ENCODE data around the gene PAQR5. TPM values are rescaled to one million over a fixed set of nuclear protein-coding genes. Genes with fewer than 3 reads are reported as not detected.

PAQR5 gene
- total RNA-seq, 1 experiment from 2014 or later: 3.4 TPM

- Histone ChIP-seq H3K9me3 (no peaks in the 10 kb centered on the region), H3K27me3 (replicated peaks; ENCODE audit: control insufficient read depth, insufficient read depth, low read length) (no peaks in the 10 kb centered on the region), H3K36me3 (ENCODE audit: control insufficient read depth, insufficient read depth, low read length) (no peaks in the 10 kb centered on the region; the same call in 1 of the 2 replicates), H3K4me3 (ENCODE audit: low read depth, low read length) (no peak overlapping the region), H3K4me1 (peaks cover 15% of the 10 kb centered on the region)
- Mint-ChIP-seq H3K36me3 (ENCODE audit: insufficient read depth, unreplicated experiment) (peaks cover 9% of the 10 kb centered on the region), H3K4me3 (ENCODE audit: unreplicated experiment) (no peak overlapping the region), H3K27me3 (ENCODE audit: insufficient read depth, unreplicated experiment) (no peaks in the 10 kb centered on the region), H3K9me3 (ENCODE audit: unreplicated experiment) (no peaks in the 10 kb centered on the region), H3K27ac (ENCODE audit: unreplicated experiment) (no peak overlapping the region), H3K4me1 (ENCODE audit: low read depth, unreplicated experiment) (no peaks in the 10 kb centered on the region)
- BruUV-seq (replicated peaks): no TSS peak
- ChIA-PET CTCF (no interaction called here), POLR2A (no interaction called here)
- no peak for TF ChIP-seq CTCF (IDR thresholded peaks at IDR 0.05; ENCODE audit: insufficient read depth in 1 of 2, low read depth in 1 of 2, low read length in 1 of 2, severe bottlenecking in 1 of 2, unreplicated experiment in 1 of 2)
- intact Hi-C loops (cut with micrococcal nuclease; ENCODE audit: unreplicated experiment): loop anchor here (5.0 kb wide), 1 partner anchor 353 kb away; no protein-coding TSS in a partner anchor
- DNase-seq: peak in 1 of 2 experiments; percentile 34
Measured at GRCh38 chr15:69410248-69410874, 111.6 kb downstream of the PAQR5 start.

- no peak overlapping the region for H3K4me3 ChIP-seq (ENCODE audit: low read depth, low read length)
- Mint-ChIP-seq H3K36me3 (ENCODE audit: insufficient read depth, unreplicated experiment) (peaks cover 18% of the 10 kb centered on the region), H3K4me1 (ENCODE audit: low read depth, unreplicated experiment) (no peaks in the 10 kb centered on the region), H3K9me3 (ENCODE audit: unreplicated experiment) (no peaks in the 10 kb centered on the region), H3K27me3 (ENCODE audit: insufficient read depth, unreplicated experiment) (no peaks in the 10 kb centered on the region), H3K27ac (ENCODE audit: unreplicated experiment) (no peak overlapping the region), H3K4me3 (ENCODE audit: unreplicated experiment) (no peak overlapping the region)
- intact Hi-C loops (cut with micrococcal nuclease; ENCODE audit: unreplicated experiment): loop anchor here (5.0 kb wide), 1 partner anchor 355 kb away; no protein-coding TSS in a partner anchor
- H3K9me3 ChIP-seq: no peaks in the 10 kb centered on the region
- H3K4me1 ChIP-seq: peaks cover 24% of the 10 kb centered on the region
- TF ChIP-seq CTCF (IDR thresholded peaks at IDR 0.05; ENCODE audit: insufficient read depth in 1 of 2, low read depth in 1 of 2, low read length in 1 of 2, severe bottlenecking in 1 of 2, unreplicated experiment in 1 of 2): no peak
- ChIA-PET CTCF (interaction anchor here (0.8 to 1.1 kb wide), 2 partner anchors 51 to 252 kb away, joined by 3 read pairs; partner anchors contain the start of gene GLCE), POLR2A (no interaction called here)
- H3K36me3 ChIP-seq (ENCODE audit: control insufficient read depth, insufficient read depth, low read length): no peaks in the 10 kb centered on the region; the same call in 1 of the 2 replicates
- no TSS peak for BruUV-seq (replicated peaks)
- no peak for DNase-seq
- no peaks in the 10 kb centered on the region for H3K27me3 ChIP-seq (replicated peaks; ENCODE audit: control insufficient read depth, insufficient read depth, low read length)
Measured at GRCh38 chr15:69412274-69412673, 113.6 kb downstream of the PAQR5 start.

- H3K4me1 ChIP-seq: peaks cover 24% of the 10 kb centered on the region
- intact Hi-C loops (cut with micrococcal nuclease; ENCODE audit: unreplicated experiment): loop anchor here (5.0 kb wide), 1 partner anchor 355 kb away; no protein-coding TSS in a partner anchor
- H3K27me3 ChIP-seq (replicated peaks; ENCODE audit: control insufficient read depth, insufficient read depth, low read length): no peaks in the 10 kb centered on the region
- Mint-ChIP-seq H3K36me3 (ENCODE audit: insufficient read depth, unreplicated experiment) (peaks cover 21% of the 10 kb centered on the region), H3K9me3 (ENCODE audit: unreplicated experiment) (no peaks in the 10 kb centered on the region), H3K4me1 (ENCODE audit: low read depth, unreplicated experiment) (no peaks in the 10 kb centered on the region), H3K27me3 (ENCODE audit: insufficient read depth, unreplicated experiment) (no peaks in the 10 kb centered on the region), H3K4me3 (ENCODE audit: unreplicated experiment) (peak overlapping the region; percentile 92), H3K27ac (ENCODE audit: unreplicated experiment) (peak overlapping the region; percentile 95)
- ChIA-PET POLR2A (no interaction called here), CTCF (interaction anchor here (0.8 to 1.1 kb wide), 2 partner anchors 50 to 253 kb away, joined by 3 read pairs; partner anchors contain the start of gene GLCE)
- BruUV-seq (replicated peaks): no TSS peak
- no peak for TF ChIP-seq CTCF (IDR thresholded peaks at IDR 0.05; ENCODE audit: insufficient read depth in 1 of 2, low read depth in 1 of 2, low read length in 1 of 2, severe bottlenecking in 1 of 2, unreplicated experiment in 1 of 2)
- no peak overlapping the region for H3K4me3 ChIP-seq (ENCODE audit: low read depth, low read length)
- DNase-seq: peak in 1 of 2 experiments; percentile 16
- H3K36me3 ChIP-seq (ENCODE audit: control insufficient read depth, insufficient read depth, low read length): no peaks in the 10 kb centered on the region; the same call in 1 of the 2 replicates
- no peaks in the 10 kb centered on the region; the same call in 1 of the 2 replicates for H3K9me3 ChIP-seq
Measured at GRCh38 chr15:69412701-69413100, 114.0 kb downstream of the PAQR5 start.
